Rectal smooth muscle tissue (tissue), 1 donor: ENCODE measurements around the gene RHBDL2.
"Not testable (repeated sequence)": the region's sequence is repeated elsewhere in the genome, so short reads cannot be mapped to it uniquely, and the experiment has no call there.

ENCODE experiments used
- H3K27ac ChIP-seq: one replicate; pipeline ENCODE4 v1.7.0; 2013; ENCODE audit warnings: low read depth, low read length, inconsistent platforms
- H3K27me3 ChIP-seq: one replicate; pipeline ENCODE4 v1.7.0; 2013; ENCODE audit warnings: low read length; ENCODE audit not compliant: control insufficient read depth, insufficient read depth
- H3K36me3 ChIP-seq: one replicate; pipeline ENCODE4 v1.7.0; 2013; ENCODE audit warnings: low read length; ENCODE audit not compliant: control insufficient read depth, insufficient read depth
- H3K4me1 ChIP-seq: one replicate; pipeline ENCODE4 v1.7.0; 2013; ENCODE audit warnings: low read length; ENCODE audit not compliant: control insufficient read depth, insufficient read depth
- H3K4me3 ChIP-seq: one replicate; pipeline ENCODE4 v1.7.0; 2013; ENCODE audit warnings: low read length
- H3K9ac ChIP-seq: one replicate; pipeline ENCODE4 v1.7.0; 2013; ENCODE audit warnings: low read length

RHBDL2 gene

GRCh38 chr1:38941527-38942019 is at the start of gene RHBDL2:
Gene RHBDL2 (minus strand): TSS chr1:38941830. CDS start chr1:38919212, 22,618 bp downstream.
- Histone ChIP-seq H3K36me3 (no peaks in the 10 kb centered on the region), H3K4me1 (no peaks in the 10 kb centered on the region), H3K27ac (no peak within 1 kb of the TSS), H3K4me3 (peak within 1 kb of the TSS; percentile 67), H3K9ac (peak within 1 kb of the TSS; percentile 34), H3K27me3 (no peaks in the 10 kb centered on the region)

GRCh38 chr1:38990738-38991637 is 49.4 kb upstream of the RHBDL2 start, which contains the start of gene AKIRIN1:
Gene AKIRIN1 (plus strand): TSS chr1:38991276. CDS start chr1:38991381, 105 bp downstream.
- H3K27me3 ChIP-seq: no peaks in the 10 kb centered on the region
- no peaks in the 10 kb centered on the region for H3K36me3 ChIP-seq
- peak within 1 kb of the TSS; percentile 86 for H3K4me3 ChIP-seq
- peak within 1 kb of the TSS; percentile 94 for H3K27ac ChIP-seq
- H3K4me1 ChIP-seq: peaks cover 2% of the 10 kb centered on the region
- peak within 1 kb of the TSS; percentile 19 for H3K9ac ChIP-seq

- Histone ChIP-seq H3K27me3 (no peaks in the 10 kb centered on the region), H3K36me3 (no peaks in the 10 kb centered on the region), H3K9ac (no peak overlapping the region), H3K4me1 (peaks cover 2% of the 10 kb centered on the region), H3K4me3 (peak overlapping the region; percentile 82), H3K27ac (peak overlapping the region; percentile 94)
Observed at GRCh38 chr1:38990386-38990737, 48.7 kb upstream of the RHBDL2 start.

GRCh38 chr1:38989979-38990378 is 48.3 kb upstream of the RHBDL2 start:
- peak overlapping the region; percentile 94 for H3K27ac ChIP-seq
- H3K4me3 ChIP-seq: no peak overlapping the region
- H3K27me3 ChIP-seq: no peaks in the 10 kb centered on the region
- peaks cover 2% of the 10 kb centered on the region for H3K4me1 ChIP-seq
- no peaks in the 10 kb centered on the region for H3K36me3 ChIP-seq
- no peak overlapping the region for H3K9ac ChIP-seq

- H3K4me3 ChIP-seq, H3K27ac ChIP-seq, H3K27me3 ChIP-seq, H3K36me3 ChIP-seq, H3K9ac ChIP-seq, H3K4me1 ChIP-seq: not testable (repeated sequence)
Observed at GRCh38 chr1:38979380-38979779, 37.8 kb upstream of the RHBDL2 start.

GRCh38 chr1:38978245-38978542 is 36.6 kb upstream of the RHBDL2 start:
- H3K27me3 ChIP-seq, H3K4me3 ChIP-seq, H3K27ac ChIP-seq, H3K4me1 ChIP-seq, H3K36me3 ChIP-seq, H3K9ac ChIP-seq: not testable (repeated sequence)

- not testable (repeated sequence) for H3K27ac ChIP-seq, H3K9ac ChIP-seq, H3K27me3 ChIP-seq, H3K4me3 ChIP-seq, H3K4me1 ChIP-seq, H3K36me3 ChIP-seq
Observed at GRCh38 chr1:38977399-38978244, 36.0 kb upstream of the RHBDL2 start.

GRCh38 chr1:38973659-38974437 is 32.2 kb upstream of the RHBDL2 start:
- no peak overlapping the region for H3K4me3 ChIP-seq
- H3K36me3 ChIP-seq: no peaks in the 10 kb centered on the region
- no peak overlapping the region for H3K9ac ChIP-seq

GRCh38 chr1:38973145-38973544 is 31.5 kb upstream of the RHBDL2 start:
- not testable (repeated sequence) for H3K9ac ChIP-seq, H3K4me1 ChIP-seq, H3K4me3 ChIP-seq, H3K27me3 ChIP-seq, H3K27ac ChIP-seq, H3K36me3 ChIP-seq

More at GRCh38 chr1:38973659-38974437, 32.2 kb upstream of the RHBDL2 start:
- Histone ChIP-seq H3K27me3 (no peaks in the 10 kb centered on the region), H3K27ac (no peak overlapping the region), H3K4me1 (no peaks in the 10 kb centered on the region)

GRCh38 chr1:38964140-38964548 is 22.5 kb upstream of the RHBDL2 start:
- H3K27me3 ChIP-seq: no peaks in the 10 kb centered on the region
- H3K9ac ChIP-seq: no peak overlapping the region

GRCh38 chr1:38962560-38962959 is 20.9 kb upstream of the RHBDL2 start:
- no peaks in the 10 kb centered on the region for H3K4me1 ChIP-seq
- no peaks in the 10 kb centered on the region for H3K36me3 ChIP-seq
- H3K4me3 ChIP-seq: no peak overlapping the region
- H3K9ac ChIP-seq: no peak overlapping the region
- no peak overlapping the region for H3K27ac ChIP-seq
- no peaks in the 10 kb centered on the region for H3K27me3 ChIP-seq

More at GRCh38 chr1:38964140-38964548, 22.5 kb upstream of the RHBDL2 start:
- H3K27ac ChIP-seq: no peak overlapping the region
- no peaks in the 10 kb centered on the region for H3K4me1 ChIP-seq
- H3K36me3 ChIP-seq: no peaks in the 10 kb centered on the region
- H3K4me3 ChIP-seq: no peak overlapping the region

- Histone ChIP-seq H3K27ac (no peak overlapping the region), H3K27me3 (no peaks in the 10 kb centered on the region), H3K4me1 (no peaks in the 10 kb centered on the region), H3K4me3 (no peak overlapping the region), H3K9ac (no peak overlapping the region), H3K36me3 (no peaks in the 10 kb centered on the region)
Observed at GRCh38 chr1:38962113-38962512, 20.5 kb upstream of the RHBDL2 start.
